Measurements from ENCODE around the gene RUNX2. TPM values are rescaled to one million over a fixed set of nuclear protein-coding genes. Genes with fewer than 3 reads are reported as not detected.

The RUNX2 gene
- total RNA-seq, 1 experiment from 2014 or later, result 7.0 TPM

GRCh38 chr6:45469663-45470062, 141.5 kb downstream of the RUNX2 start:
- no peak for ATAC-seq
- H3K4me1 ChIP-seq (ENCODE audit: control insufficient read depth, insufficient read depth, low read length), result no peaks in the 10 kb centered on the region
- no peak for DNase-seq (ENCODE audit: low read depth, low spot score)
- TF ChIP-seq POLR2AphosphoS5 (IDR thresholded peaks at IDR 0.05; ENCODE audit: low read depth, low read length) (no peak), CTCF (IDR thresholded peaks at IDR 0.05) (no peak), SIN3A (IDR thresholded peaks at IDR 0.05; ENCODE audit: borderline replicate concordance, insufficient read depth, low read depth, low read length) (no peak), TCF7L2 (IDR thresholded peaks at IDR 0.05; ENCODE audit: low read depth, low read length) (no peak)
- TF ChIP-seq, protein P1, sequence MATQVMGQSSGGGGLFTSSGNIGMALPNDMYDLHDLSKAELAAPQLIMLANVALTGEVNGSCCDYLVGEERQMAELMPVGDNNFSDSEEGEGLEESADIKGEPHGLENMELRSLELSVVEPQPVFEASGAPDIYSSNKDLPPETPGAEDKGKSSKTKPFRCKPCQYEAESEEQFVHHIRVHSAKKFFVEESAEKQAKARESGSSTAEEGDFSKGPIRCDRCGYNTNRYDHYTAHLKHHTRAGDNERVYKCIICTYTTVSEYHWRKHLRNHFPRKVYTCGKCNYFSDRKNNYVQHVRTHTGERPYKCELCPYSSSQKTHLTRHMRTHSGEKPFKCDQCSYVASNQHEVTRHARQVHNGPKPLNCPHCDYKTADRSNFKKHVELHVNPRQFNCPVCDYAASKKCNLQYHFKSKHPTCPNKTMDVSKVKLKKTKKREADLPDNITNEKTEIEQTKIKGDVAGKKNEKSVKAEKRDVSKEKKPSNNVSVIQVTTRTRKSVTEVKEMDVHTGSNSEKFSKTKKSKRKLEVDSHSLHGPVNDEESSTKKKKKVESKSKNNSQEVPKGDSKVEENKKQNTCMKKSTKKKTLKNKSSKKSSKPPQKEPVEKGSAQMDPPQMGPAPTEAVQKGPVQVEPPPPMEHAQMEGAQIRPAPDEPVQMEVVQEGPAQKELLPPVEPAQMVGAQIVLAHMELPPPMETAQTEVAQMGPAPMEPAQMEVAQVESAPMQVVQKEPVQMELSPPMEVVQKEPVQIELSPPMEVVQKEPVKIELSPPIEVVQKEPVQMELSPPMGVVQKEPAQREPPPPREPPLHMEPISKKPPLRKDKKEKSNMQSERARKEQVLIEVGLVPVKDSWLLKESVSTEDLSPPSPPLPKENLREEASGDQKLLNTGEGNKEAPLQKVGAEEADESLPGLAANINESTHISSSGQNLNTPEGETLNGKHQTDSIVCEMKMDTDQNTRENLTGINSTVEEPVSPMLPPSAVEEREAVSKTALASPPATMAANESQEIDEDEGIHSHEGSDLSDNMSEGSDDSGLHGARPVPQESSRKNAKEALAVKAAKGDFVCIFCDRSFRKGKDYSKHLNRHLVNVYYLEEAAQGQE (IDR thresholded peaks at IDR 0.05; ENCODE audit: insufficient read depth in 1 of 2, low read depth in 2 of 2, low read length in 1 of 2), result no peak
- ChIA-PET POLR2A (interaction anchor here (0.6 kb wide), 1 partner anchor 63 kb away, joined by 4 read pairs; no protein-coding TSS in a partner anchor), CTCF (no interaction called here)
- no peaks in the 10 kb centered on the region for H3K27me3 ChIP-seq (ENCODE audit: control insufficient read depth, insufficient read depth, low read length)
- no peak overlapping the region for H3K27ac ChIP-seq (ENCODE audit: low read length)
- H3K36me3 ChIP-seq (ENCODE audit: control insufficient read depth, insufficient read depth, low read length), result no peaks in the 10 kb centered on the region
- no peaks in the 10 kb centered on the region for H3K9me3 ChIP-seq (ENCODE audit: control insufficient read depth, insufficient read depth, low read depth, low read length)
- H3K4me3 ChIP-seq (ENCODE audit: low read depth in 2 of 2, low read length in 2 of 2), result no peak overlapping the region
- in situ Hi-C loops (cut with HindIII; ENCODE audit: low pct_unique_long_range_greater_than_20kb, low sequenced_read_pairs) (no loop called here), intact Hi-C loops (cut with micrococcal nuclease; ENCODE audit: unreplicated experiment) (no loop called here)
- BruUV-seq (replicated peaks), result no TSS peak

- ATAC-seq (no peak), DNase-seq (ENCODE audit: low read depth, low spot score) (no peak)
- no peaks in the 10 kb centered on the region for H3K9me3 ChIP-seq (ENCODE audit: control insufficient read depth, insufficient read depth, low read depth, low read length)
- no peaks in the 10 kb centered on the region for H3K36me3 ChIP-seq (ENCODE audit: control insufficient read depth, insufficient read depth, low read length)
- POLR2A ChIA-PET, result interaction anchor here (0.6 kb wide), 1 partner anchor 62 kb away, joined by 4 read pairs; no protein-coding TSS in a partner anchor
- intact Hi-C loops (cut with micrococcal nuclease; ENCODE audit: unreplicated experiment), result no loop called here
- no peaks in the 10 kb centered on the region for H3K4me1 ChIP-seq (ENCODE audit: control insufficient read depth, insufficient read depth, low read length)
- CTCF ChIA-PET, result no interaction called here
- H3K4me3 ChIP-seq (ENCODE audit: low read depth in 2 of 2, low read length in 2 of 2), result no peak overlapping the region
- no TSS peak for BruUV-seq (replicated peaks)
- H3K27me3 ChIP-seq (ENCODE audit: control insufficient read depth, insufficient read depth, low read length), result no peaks in the 10 kb centered on the region
- TF ChIP-seq TCF7L2 (IDR thresholded peaks at IDR 0.05; ENCODE audit: low read depth, low read length) (no peak), CTCF (IDR thresholded peaks at IDR 0.05) (no peak), POLR2AphosphoS5 (IDR thresholded peaks at IDR 0.05; ENCODE audit: low read depth, low read length) (no peak), SIN3A (IDR thresholded peaks at IDR 0.05; ENCODE audit: borderline replicate concordance, insufficient read depth, low read depth, low read length) (no peak)
- TF ChIP-seq, protein P1 (IDR thresholded peaks at IDR 0.05; ENCODE audit: insufficient read depth in 1 of 2, low read depth in 2 of 2, low read length in 1 of 2), result no peak
- H3K27ac ChIP-seq (ENCODE audit: low read length), result no peak overlapping the region
- in situ Hi-C loops (cut with HindIII; ENCODE audit: low pct_unique_long_range_greater_than_20kb, low sequenced_read_pairs), result no loop called here
Measured at GRCh38 chr6:45470131-45470738, 142.1 kb downstream of the RUNX2 start.
